Osteoblast (primary cell): ENCODE results near the gene RAD51B. TPM values are rescaled to one million over a fixed set of nuclear protein-coding genes. Genes with fewer than 3 reads are reported as not detected.

Experiments
- DNase-seq: peaks from one replicate; pipeline ENCODE4 v3.0.0; 2011; ENCODE audit warnings: low spot score, mixed read lengths; ENCODE audit not compliant: insufficient read length; ENCODE audit errors: missing footprints
- H2AFZ ChIP-seq: 2 replicates; pipeline ENCODE4 v1.6.0; 2011; ENCODE audit warnings: mild to moderate bottlenecking, low read length
- H3K27ac ChIP-seq: 2 replicates; pipeline ENCODE4 v1.5.1; 2011; ENCODE audit warnings: mild to moderate bottlenecking, low read depth, low read length, moderate library complexity
- H3K27me3 ChIP-seq: 2 replicates; pipeline ENCODE4 v1.6.0; 2012; ENCODE audit warnings: mild to moderate bottlenecking, control low read depth, inconsistent platforms, low read length, moderate library complexity; ENCODE audit not compliant: insufficient read depth
- H3K36me3 ChIP-seq: 2 replicates; pipeline ENCODE4 v1.5.1; 2011; ENCODE audit warnings: mild to moderate bottlenecking, low read length, control low read depth, moderate library complexity; ENCODE audit not compliant: insufficient read depth
- H3K4me1 ChIP-seq: 2 replicates; pipeline ENCODE4 v1.5.1; 2011; ENCODE audit warnings: mild to moderate bottlenecking, low read length, control low read depth, moderate library complexity; ENCODE audit not compliant: insufficient read depth
- H3K4me2 ChIP-seq: 2 replicates; pipeline ENCODE4 v1.6.0; 2011; ENCODE audit warnings: mild to moderate bottlenecking, low read length; ENCODE audit not compliant: insufficient read depth
- H3K4me3 ChIP-seq: fragments of 200-600 bp; sonication (generic); 3 replicates; pipeline ENCODE4 v1.5.1; 2012; ENCODE audit warnings: mild to moderate bottlenecking, low read length, inconsistent platforms; ENCODE audit not compliant: insufficient read depth
- H3K79me2 ChIP-seq: 2 replicates; pipeline ENCODE4 v1.6.0; 2012; ENCODE audit warnings: mild to moderate bottlenecking, low read length, control low read depth, inconsistent platforms; ENCODE audit not compliant: insufficient read depth
- H3K9me3 ChIP-seq: 2 replicates; pipeline ENCODE4 v1.5.1; 2011; ENCODE audit warnings: low read depth, low read length, control low read depth
- H4K20me1 ChIP-seq: 2 replicates; pipeline ENCODE4 v1.6.0; 2012; ENCODE audit warnings: mild to moderate bottlenecking, low read length, control low read depth; ENCODE audit not compliant: insufficient read depth
- CTCF ChIP-seq: IDR thresholded peaks from 2 replicates; pipeline ENCODE4 v1.5.1; 2011; ENCODE audit warnings: mild to moderate bottlenecking, low read depth, low read length, moderate library complexity; ENCODE audit errors: extremely low read depth
- total RNA-seq: library from RNA; depleted of rRNA; stranded (reverse); fragments of >200 nt; gene quantifications from 2 replicates; pipeline ENCODE4 v1.2.3, GENCODE V29; 2012

RAD51B gene
- total RNA-seq, 1 donor: 13.8 TPM

GRCh38 chr14:68691792-68692118 lies 872.2 kb downstream of the RAD51B start:
- Histone ChIP-seq H3K4me1 (peaks cover 41% of the 10 kb centered on the region), H2AFZ (no peak overlapping the region), H3K9me3 (no peaks in the 10 kb centered on the region), H3K27me3 (no peaks in the 10 kb centered on the region), H4K20me1 (no peaks in the 10 kb centered on the region), H3K36me3 (no peaks in the 10 kb centered on the region), H3K27ac (no peak overlapping the region), H3K79me2 (no peaks in the 10 kb centered on the region), H3K4me3 (no peak overlapping the region), H3K4me2 (no peak overlapping the region)
- no peak for DNase-seq
- no peak for TF ChIP-seq CTCF

- no peak overlapping the region for H2AFZ ChIP-seq
- H3K4me3 ChIP-seq: no peak overlapping the region
- no peaks in the 10 kb centered on the region for H3K79me2 ChIP-seq
- H3K27ac ChIP-seq: no peak overlapping the region
- TF ChIP-seq CTCF: no peak
- no peak for DNase-seq
- H3K9me3 ChIP-seq: no peaks in the 10 kb centered on the region
- no peaks in the 10 kb centered on the region for H3K36me3 ChIP-seq
- H4K20me1 ChIP-seq: no peaks in the 10 kb centered on the region
- H3K27me3 ChIP-seq: no peaks in the 10 kb centered on the region
- H3K4me2 ChIP-seq: no peak overlapping the region
- H3K4me1 ChIP-seq: peaks cover 41% of the 10 kb centered on the region
Measured at GRCh38 chr14:68692216-68692615, 872.6 kb downstream of the RAD51B start.

GRCh38 chr14:68692916-68693771 lies 873.6 kb downstream of the RAD51B start:
- H3K27ac ChIP-seq: peak overlapping the region; percentile 95
- peaks cover 35% of the 10 kb centered on the region for H3K4me1 ChIP-seq
- no peak for TF ChIP-seq CTCF

GRCh38 chr14:68693926-68694325 lies 874.3 kb downstream of the RAD51B start:
- Histone ChIP-seq H3K9me3 (no peaks in the 10 kb centered on the region), H3K36me3 (no peaks in the 10 kb centered on the region), H3K4me2 (no peak overlapping the region), H3K4me1 (peaks cover 35% of the 10 kb centered on the region), H4K20me1 (no peaks in the 10 kb centered on the region), H3K79me2 (no peaks in the 10 kb centered on the region), H3K4me3 (no peak overlapping the region), H2AFZ (no peak overlapping the region), H3K27ac (peak overlapping the region; percentile 95), H3K27me3 (no peaks in the 10 kb centered on the region)
- peak; percentile 22 for DNase-seq
- TF ChIP-seq CTCF: no peak

More at GRCh38 chr14:68692916-68693771, 873.6 kb downstream of the RAD51B start:
- Histone ChIP-seq H3K9me3 (no peaks in the 10 kb centered on the region), H3K79me2 (no peaks in the 10 kb centered on the region), H3K36me3 (no peaks in the 10 kb centered on the region), H3K27me3 (no peaks in the 10 kb centered on the region), H3K4me3 (no peak overlapping the region), H2AFZ (no peak overlapping the region), H4K20me1 (no peaks in the 10 kb centered on the region), H3K4me2 (no peak overlapping the region)
- DNase-seq: peak; percentile 62
